HepG2 (cell line): Measurements from ENCODE around the gene SEC14L1. TPM values are rescaled to one million over a fixed set of nuclear protein-coding genes. Genes with fewer than 3 reads are reported as not detected.

Experiments
- CBFB ChIP-seq: sonication (generic); formaldehyde crosslinking; IDR thresholded peaks from 2 replicates; pipeline ENCODE4 v1.4.0; 2020; ENCODE audit warnings: missing genetic modification reagents
- HIC2 ChIP-seq: sonication (generic); formaldehyde crosslinking; IDR thresholded peaks from 2 replicates; pipeline ENCODE4 v1.9.0; 2022; ENCODE audit warnings: low read depth, missing genetic modification reagents
- HOMEZ ChIP-seq: IDR thresholded peaks from 2 replicates; pipeline ENCODE4 v1.6.1; 2016; ENCODE audit warnings: low read depth
- ISX ChIP-seq: sonication (generic); formaldehyde crosslinking; conservative IDR thresholded peaks from 2 replicates; pipeline ENCODE4 v1.5.0; 2020; ENCODE audit warnings: missing genetic modification reagents
- JUNB ChIP-seq: sonication (generic); formaldehyde crosslinking; IDR thresholded peaks from 2 replicates; pipeline ENCODE4 v1.8.0; 2022; ENCODE audit warnings: missing genetic modification reagents, mild to moderate bottlenecking, borderline replicate concordance
- PAX8 ChIP-seq: sonication (generic); formaldehyde crosslinking; IDR thresholded peaks from 2 replicates; pipeline ENCODE4 v1.8.0; 2022; ENCODE audit warnings: mild to moderate bottlenecking, missing genetic modification reagents, borderline replicate concordance
- ZNF282 ChIP-seq: fragments of 450-650 bp; IDR thresholded peaks from 2 replicates; pipeline ENCODE4 v1.6.1; 2018; ENCODE audit not compliant: partially characterized antibody
- ZNF431 ChIP-seq: sonication (generic); formaldehyde crosslinking; IDR thresholded peaks from 2 replicates; pipeline ENCODE4 v1.9.0; 2022; ENCODE audit warnings: missing genetic modification reagents, low read depth, mild to moderate bottlenecking, borderline replicate concordance
- ZNF503 ChIP-seq: sonication (generic); formaldehyde crosslinking; IDR thresholded peaks from 2 replicates; pipeline ENCODE4 v1.4.0; 2020; ENCODE audit warnings: missing genetic modification reagents
- ZNF577 ChIP-seq: sonication (generic); formaldehyde crosslinking; IDR thresholded peaks from 2 replicates; pipeline ENCODE4 v1.4.0; 2020; ENCODE audit warnings: mild to moderate bottlenecking, low read depth, missing genetic modification reagents, borderline replicate concordance
- ZNF674 ChIP-seq: sonication (generic); formaldehyde crosslinking; IDR thresholded peaks from 2 replicates; pipeline ENCODE4 v1.5.0; 2020; ENCODE audit warnings: low read depth, mild to moderate bottlenecking, missing genetic modification reagents
- ZNF772 ChIP-seq: sonication (generic); formaldehyde crosslinking; IDR thresholded peaks from 2 replicates; pipeline ENCODE4 v1.5.0; 2020; ENCODE audit warnings: mild to moderate bottlenecking, missing genetic modification reagents
- polyA plus RNA-seq, 8 experiments: library from polyadenylated mRNA; depleted of rRNA in 3 of 8; stranded (reverse) in 7 of 8; unstranded in 1 of 8; fragments of >200 nt; fragmentation: Illumina TruSeq in 4 of 8; extraction: Trizol in 4 of 8; gene quantifications; 2 replicates each; pipeline versions ENCODE4 v1.2.1 to v1.2.3, GENCODE V29; 2011 to 2016; ENCODE audit warnings: low read depth in 4 of 8, missing spikeins in 1 of 8, mixed read lengths in 1 of 8; ENCODE audit not compliant: insufficient read depth in 1 of 8
- total RNA-seq, 5 experiments: library from RNA; depleted of rRNA; stranded (reverse); fragments of >200 nt; fragmentation: Illumina TruSeq; extraction: Trizol; gene quantifications; 2 replicates each; pipeline ENCODE4 v1.2.3, GENCODE V29; 2016; ENCODE audit warnings: low read depth in 1 of 5
- TF ChIP-seq, protein P1 (sequence below): sonication (generic); formaldehyde crosslinking; IDR thresholded peaks from 2 replicates; pipeline ENCODE4 v1.4.0; 2020; ENCODE audit warnings: mild to moderate bottlenecking, missing genetic modification reagents
- TF ChIP-seq, protein P2 (sequence below): sonication (generic); IDR thresholded peaks from 2 replicates; pipeline ENCODE4 v1.6.1; 2016; ENCODE audit warnings: low read depth, borderline replicate concordance

SEC14L1 gene
- total and polyA plus RNA-seq, 2 of the 13 experiments (the other 11 are each of a cell fraction or from before 2014, with no cell fraction given) = 26.3 to 43.9 TPM

DNA sequence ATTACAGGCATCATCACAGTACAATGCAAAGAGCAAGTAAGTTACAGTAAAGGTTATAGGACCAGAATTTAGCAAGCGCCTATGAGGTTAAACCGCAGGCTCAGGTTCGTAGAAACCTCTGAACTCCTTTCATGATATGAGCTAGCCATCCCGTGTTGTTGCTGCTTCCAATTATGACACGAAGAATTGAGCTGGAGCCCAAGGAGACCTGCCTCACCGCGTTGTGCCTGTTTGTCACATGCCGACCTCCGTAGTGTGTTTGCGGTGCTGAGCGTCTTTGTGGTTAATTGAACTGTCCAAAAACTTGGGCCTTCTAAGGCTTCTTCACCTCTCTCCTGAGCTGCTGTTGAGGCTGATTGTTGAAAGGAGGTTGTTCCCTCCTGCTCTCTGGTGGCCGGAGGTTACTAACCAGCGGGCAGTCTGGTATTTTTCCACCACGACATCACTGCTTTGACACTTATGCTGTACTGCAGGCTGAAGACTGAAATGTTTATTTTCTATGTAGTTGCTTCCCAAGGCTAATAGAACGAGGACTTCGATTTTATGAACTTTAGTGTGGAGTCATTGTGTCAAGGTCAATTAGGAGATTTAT lies 67.5 kb downstream of the SEC14L1 start (continued):
- TF ChIP-seq, protein P1, sequence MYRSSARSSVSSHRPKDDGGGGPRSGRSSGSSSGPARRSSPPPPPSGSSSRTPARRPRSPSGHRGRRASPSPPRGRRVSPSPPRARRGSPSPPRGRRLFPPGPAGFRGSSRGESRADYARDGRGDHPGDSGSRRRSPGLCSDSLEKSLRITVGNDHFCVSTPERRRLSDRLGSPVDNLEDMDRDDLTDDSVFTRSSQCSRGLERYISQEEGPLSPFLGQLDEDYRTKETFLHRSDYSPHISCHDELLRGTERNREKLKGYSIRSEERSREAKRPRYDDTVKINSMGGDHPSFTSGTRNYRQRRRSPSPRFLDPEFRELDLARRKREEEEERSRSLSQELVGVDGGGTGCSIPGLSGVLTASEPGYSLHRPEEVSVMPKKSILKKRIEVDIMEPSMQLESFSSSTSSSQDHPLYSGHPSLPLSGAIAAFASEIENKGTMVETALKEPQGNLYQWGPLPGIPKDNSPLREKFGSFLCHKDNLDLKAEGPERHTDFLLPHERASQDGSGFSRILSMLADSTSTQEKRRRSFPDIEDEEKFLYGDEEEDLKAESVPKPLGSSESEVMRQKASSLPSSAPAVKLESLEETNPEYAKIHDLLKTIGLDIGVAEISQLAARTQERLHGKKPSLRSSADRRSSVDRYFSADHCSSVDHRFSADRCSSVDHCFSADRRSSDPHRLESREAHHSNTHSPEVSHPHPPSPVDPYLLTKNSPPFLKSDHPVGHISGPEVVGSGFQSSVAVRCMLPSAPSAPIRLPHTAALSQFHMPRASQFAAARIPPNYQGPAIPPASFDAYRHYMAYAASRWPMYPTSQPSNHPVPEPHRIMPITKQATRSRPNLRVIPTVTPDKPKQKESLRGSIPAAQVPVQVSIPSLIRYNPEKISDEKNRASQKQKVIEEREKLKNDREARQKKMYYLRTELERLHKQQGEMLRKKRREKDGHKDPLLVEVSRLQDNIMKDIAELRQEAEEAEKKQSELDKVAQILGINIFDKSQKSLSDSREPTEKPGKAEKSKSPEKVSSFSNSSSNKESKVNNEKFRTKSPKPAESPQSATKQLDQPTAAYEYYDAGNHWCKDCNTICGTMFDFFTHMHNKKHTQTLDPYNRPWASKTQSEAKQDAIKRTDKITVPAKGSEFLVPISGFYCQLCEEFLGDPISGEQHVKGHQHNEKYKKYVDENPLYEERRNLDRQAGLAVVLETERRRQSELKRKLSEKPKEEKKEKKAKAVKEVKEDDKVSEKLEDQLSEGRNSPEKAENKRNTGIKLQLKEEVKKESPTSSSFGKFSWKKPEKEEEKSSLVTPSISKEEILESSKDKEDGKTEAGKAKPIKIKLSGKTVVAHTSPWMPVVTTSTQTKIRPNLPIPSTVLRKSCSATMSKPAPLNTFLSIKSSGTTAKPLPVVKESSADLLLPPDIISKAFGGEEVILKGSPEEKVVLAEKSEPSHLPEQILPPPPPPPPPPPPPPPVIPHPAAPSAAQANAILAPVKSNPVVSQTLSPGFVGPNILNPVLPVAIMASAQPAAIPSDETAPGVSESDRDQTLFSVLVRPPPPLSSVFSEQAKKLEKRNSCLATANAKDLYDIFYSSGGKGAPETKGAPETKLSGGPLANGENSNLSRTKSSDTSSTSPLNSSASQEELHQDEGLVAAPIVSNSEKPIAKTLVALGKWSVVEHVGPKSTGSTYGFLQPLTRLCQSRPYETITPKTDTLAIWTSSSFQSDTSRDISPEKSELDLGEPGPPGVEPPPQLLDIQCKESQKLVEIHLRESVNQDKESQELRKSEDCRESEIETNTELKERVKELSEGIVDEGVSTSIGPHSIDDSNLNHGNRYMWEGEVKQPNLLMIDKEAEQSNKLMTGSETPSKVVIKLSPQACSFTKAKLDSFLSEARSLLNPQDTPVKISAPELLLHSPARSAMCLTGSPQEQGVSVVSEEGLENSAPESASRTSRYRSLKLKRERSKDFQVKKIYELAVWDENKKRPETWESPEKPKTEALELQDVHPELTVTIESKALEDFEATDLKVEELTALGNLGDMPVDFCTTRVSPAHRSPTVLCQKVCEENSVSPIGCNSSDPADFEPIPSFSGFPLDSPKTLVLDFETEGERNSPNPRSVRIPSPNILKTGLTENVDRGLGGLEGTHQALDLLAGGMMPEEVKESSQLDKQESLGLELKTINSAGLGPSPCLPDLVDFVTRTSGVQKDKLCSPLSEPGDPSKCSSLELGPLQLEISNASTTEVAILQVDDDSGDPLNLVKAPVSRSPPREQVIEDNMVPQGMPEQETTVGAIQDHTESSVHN (CRISPR knock-in tag) = no peak
- no peak for TF ChIP-seq ZNF674 (CRISPR knock-in tag)
- TF ChIP-seq ZNF431 (CRISPR knock-in tag) = no peak
- TF ChIP-seq ISX (CRISPR knock-in tag) = no peak
- no peak for TF ChIP-seq HIC2 (CRISPR knock-in tag)
- TF ChIP-seq, protein P2, sequence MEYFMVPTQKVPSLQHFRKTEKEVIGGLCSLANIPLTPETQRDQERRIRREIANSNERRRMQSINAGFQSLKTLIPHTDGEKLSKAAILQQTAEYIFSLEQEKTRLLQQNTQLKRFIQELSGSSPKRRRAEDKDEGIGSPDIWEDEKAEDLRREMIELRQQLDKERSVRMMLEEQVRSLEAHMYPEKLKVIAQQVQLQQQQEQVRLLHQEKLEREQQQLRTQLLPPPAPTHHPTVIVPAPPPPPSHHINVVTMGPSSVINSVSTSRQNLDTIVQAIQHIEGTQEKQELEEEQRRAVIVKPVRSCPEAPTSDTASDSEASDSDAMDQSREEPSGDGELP = no peak
- no peak for TF ChIP-seq ZNF503 (CRISPR knock-in tag)
- no peak for TF ChIP-seq ZNF282
- no peak for TF ChIP-seq ZNF577 (CRISPR knock-in tag)
- no peak for TF ChIP-seq PAX8 (CRISPR knock-in tag)
- TF ChIP-seq CBFB (CRISPR knock-in tag) = no peak; the same call in 1 of the 2 replicates
- 0 out of 2 replicates have a peak, but pooled peaks have one; percentile 41 for TF ChIP-seq ZNF772
- TF ChIP-seq HOMEZ (CRISPR knock-in tag) = no peak
- no peak for TF ChIP-seq JUNB (CRISPR knock-in tag)
